HG03045 (cell line): Measurements from ENCODE around the gene ADGRA1.

ENCODE experiments used
- ATAC-seq: cut with Tn5 transposase; IDR thresholded peaks from one replicate; pipeline ENCODE4 v1.9.1; 2021; ENCODE audit warnings: mild to moderate bottlenecking, moderate library complexity; ENCODE audit not compliant: unreplicated experiment

The ADGRA1 gene

GRCh38 chr10:133160826-133161471 lies 73.2 kb downstream of the ADGRA1 start:
- ATAC-seq = no peak

DNA sequence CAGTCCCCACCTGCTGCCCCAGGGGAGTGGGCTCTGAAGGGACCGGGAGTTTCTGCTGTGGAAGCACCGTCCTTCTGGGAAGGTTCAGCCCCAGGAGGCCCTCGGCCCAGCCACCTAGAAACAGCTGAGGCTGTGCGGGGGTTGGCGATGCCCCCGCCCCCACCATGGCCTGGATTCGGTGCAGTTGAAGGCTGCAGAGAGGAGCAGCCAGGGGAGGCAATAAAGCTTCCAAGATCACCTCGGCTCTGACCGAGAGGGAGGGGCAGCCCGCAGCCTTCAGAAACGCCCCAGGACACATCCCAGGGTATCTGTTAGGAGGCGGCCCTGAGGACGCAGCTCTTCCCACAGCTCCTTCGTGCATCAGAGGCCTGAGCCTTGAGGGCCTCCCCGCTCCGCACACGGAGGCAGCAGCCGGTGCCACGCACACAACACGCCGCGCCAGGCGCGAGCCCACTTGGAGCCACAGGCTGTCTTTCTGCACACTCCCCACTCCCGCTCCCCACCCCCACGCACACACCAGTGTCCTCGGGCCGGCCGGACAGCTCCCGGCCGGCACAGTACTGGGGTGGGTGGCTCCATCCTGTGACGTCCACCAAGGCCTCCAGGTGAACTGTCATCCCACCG lies 73.9 kb downstream of the ADGRA1 start:
- no peak for ATAC-seq

DNA sequence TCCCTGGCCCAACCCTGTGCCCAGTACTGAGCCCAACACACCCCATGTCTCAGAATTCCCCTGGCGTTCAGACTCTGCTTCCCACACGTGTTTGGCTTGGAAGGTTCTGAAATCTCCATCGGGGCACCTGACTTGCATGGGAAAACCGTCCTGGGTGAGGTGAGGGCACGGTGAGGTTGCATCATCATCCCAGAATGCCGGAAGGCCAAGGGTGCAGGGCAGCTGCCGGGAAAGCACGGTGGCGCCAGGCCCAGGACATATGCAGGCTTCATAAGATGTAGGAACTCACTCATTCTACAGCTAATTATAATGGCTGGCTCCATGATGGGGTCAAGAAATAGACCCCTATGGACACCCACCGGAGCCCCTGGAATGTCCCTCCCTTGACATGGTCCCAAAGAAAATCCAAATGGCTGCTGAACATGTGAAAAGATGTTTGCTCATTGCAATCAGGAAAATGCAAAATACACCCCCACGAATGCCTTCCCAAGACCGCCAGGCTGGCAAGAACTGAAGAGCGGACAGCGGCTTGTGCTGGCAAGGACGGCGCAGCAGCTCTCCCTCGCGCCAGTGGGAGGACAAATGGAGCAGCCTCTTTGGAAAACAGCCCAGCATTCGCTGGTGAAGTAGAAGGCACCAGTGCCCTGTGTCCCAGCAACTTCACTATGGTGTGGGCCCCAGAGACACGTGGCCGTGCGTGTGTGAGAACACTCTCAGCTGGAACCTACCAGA lies 74.6 kb downstream of the ADGRA1 start:
- no peak for ATAC-seq

DNA sequence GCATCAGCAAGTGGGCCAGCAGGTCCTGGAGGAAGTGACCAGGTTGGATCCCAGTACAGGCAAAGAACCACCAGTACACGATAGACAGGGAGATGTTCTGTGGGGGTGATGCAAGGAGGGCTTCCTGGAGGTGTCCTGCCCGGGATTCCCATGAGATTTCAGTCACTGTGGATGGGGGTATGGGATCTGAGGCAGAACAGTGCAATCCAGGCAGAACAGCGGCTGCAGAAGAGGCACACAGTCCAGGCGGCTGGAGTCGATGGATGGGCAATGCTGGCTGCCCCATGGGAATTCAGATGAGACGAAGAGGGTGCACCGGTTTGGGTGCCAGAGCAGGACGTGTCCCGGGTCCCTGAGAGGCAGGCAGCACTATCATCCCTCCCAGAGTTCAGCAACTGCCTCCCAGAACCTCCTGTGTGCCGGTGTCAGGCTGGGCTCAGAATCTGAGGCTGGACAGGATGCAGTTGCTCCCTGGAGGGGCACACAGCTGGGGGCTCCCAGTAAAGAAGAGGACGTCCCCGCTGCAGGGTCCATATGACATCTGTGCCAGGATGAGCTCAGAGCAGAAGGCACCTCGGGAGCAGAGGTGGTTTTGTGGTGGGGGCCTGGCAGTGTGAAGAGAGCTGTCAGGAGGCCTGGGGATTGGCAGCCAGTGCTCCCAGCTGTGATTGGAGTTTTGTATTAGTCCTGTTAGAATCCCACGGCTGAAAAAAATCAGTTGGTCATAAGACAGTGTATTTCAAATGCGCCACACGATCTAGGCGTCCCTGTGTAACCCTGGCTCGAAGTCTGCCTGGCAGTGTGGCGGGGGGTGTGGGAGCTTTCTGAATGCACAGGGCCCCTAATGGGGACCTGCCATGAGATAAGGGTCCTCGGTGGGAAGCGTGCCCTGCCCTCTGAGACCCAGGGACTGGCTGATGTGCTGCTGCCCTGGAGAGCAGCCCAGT lies 75.5 kb downstream of the ADGRA1 start:
- ATAC-seq = no peak

GRCh38 chr10:133163889-133164815 lies 76.4 kb downstream of the ADGRA1 start:
- ATAC-seq = no peak

GRCh38 chr10:133164816-133165555 lies 77.3 kb downstream of the ADGRA1 start:
- ATAC-seq = no peak

- no peak for ATAC-seq
Observed at GRCh38 chr10:133165556-133166503, 78.1 kb downstream of the ADGRA1 start.

DNA sequence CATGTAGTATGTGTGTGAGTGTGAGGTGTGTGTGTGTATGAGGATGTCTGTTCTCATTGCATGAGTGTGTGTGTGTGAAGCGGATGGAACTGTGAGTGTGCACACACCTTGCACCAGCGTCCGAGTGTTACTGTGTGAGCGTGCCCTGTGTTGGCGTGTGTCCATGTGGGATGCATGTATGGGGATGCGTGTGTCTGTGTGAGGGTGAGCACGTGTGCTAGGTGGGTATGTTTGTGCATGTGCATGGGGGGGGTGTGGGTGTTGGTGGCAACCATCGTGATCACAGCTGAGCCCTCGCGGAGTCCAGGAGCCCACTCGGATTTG lies 78.7 kb downstream of the ADGRA1 start:
- no peak for ATAC-seq

- ATAC-seq = no peak
Observed at GRCh38 chr10:133166828-133167692, 79.3 kb downstream of the ADGRA1 start.

DNA sequence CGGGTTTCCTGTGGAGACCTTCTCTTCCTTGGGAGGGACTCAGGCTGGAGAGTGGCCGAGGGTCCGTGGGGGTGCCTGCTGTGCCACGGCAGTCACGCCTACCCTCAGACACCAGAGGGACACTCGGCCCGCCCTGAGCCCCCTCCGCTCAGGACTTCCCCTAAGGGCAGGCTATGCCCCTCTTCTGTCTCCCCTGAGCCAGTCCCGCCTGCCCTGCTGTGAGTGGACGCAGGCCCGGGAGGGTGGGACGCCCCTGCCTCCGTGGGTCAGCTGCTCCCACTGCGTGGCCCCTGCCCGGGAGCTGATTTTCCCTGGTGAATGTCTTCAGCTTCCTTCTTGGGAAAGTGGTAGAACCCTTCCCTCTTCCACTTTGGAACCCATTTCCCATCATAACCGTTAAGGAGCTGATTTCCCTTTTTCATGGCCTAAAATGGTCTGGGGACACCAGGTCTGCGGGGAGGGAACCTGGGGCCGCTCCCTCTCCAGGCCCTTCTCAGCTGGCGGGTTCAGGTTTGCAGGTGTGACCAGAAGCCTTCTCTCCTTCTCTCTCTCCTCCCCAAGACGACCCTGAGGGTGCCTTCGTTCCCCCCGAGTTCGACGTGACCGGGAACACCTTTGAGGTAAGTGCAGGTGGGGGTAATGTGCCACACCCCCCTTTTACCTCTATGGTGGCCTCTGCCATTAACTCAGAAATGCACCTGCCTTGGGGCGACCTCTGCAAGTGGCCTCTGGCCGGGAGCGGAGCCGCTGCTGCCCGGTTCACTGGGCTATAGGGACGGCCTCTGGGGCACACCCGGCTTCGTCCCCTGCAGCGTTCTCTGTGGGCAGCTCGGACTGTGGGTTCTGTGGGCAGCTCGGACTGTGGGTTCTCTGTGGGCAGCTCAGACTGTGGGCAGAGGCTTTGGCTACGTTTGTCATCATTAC lies 80.2 kb downstream of the ADGRA1 start:
- ATAC-seq = no peak

GRCh38 chr10:133168617-133169031 lies 80.9 kb downstream of the ADGRA1 start:
- ATAC-seq = no peak

DNA sequence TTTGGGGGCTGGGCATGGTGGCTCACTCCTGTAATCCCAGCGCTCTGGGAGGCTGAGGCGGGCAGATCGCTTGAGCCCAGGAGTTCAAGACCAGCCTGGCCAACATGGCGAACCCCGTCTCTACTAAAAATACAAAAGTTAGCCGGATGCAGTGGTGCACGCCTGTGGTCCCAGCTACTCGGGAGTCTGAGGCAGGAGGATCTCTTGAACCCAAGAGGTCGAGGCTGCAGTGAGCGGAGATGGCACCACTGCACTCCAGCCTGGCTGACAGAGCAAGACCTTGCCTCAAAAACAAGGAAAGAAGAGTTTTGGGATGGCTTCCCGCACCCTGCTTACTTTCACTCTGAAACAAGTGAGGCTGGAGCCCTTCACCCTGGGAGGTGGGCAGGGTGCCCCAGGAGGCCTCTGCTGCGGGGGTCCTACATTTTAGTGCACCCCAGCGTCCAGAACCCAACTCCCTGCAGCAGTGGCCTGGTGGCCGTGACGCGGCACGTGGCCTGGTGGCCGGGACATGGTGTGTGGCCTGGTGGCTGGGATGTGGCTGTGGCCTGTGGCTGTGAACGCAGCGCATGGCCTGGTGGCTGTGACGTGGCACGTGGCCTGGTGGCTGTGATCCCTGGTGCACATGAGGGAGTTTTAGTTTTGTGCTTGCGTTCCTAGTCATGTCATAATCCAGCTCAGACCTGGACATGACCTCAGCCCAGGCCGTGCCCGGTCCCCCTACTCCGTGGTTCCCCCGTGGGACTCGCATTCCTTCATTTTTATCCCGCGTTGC lies 81.6 kb downstream of the ADGRA1 start:
- ATAC-seq = no peak

- no peak for ATAC-seq
Observed at GRCh38 chr10:133170092-133170491, 82.4 kb downstream of the ADGRA1 start.

GRCh38 chr10:133173860-133174640 lies 86.3 kb downstream of the ADGRA1 start:
- ATAC-seq = no peak
